Mesothelial cell of epicardium (in vitro differentiated cells): ENCODE results near the gene SLC6A6. TPM values are rescaled to one million over a fixed set of nuclear protein-coding genes. Genes with fewer than 3 reads are reported as not detected.

ENCODE experiments used
- DNase-seq, 2 experiments: peaks; one replicate each; pipeline ENCODE4 v3.0.0; 2021; ENCODE audit warnings: low spot score in 2 of 2; ENCODE audit not compliant: unreplicated experiment in 2 of 2
- H3K27ac Mint-ChIP-seq: 2 replicates; pipeline ENCODE4 v1.8.0; 2021; ENCODE audit warnings: mixed read lengths
- H3K27me3 Mint-ChIP-seq: 2 replicates; pipeline ENCODE4 v1.8.0; 2021; ENCODE audit warnings: low read depth, mixed read lengths
- H3K36me3 Mint-ChIP-seq: 2 replicates; pipeline ENCODE4 v1.8.0; 2021; ENCODE audit warnings: mixed read lengths
- H3K4me1 Mint-ChIP-seq: 2 replicates; pipeline ENCODE4 v1.8.0; 2021; ENCODE audit warnings: mixed read lengths
- H3K4me3 Mint-ChIP-seq: 2 replicates; pipeline ENCODE4 v1.8.0; 2021; ENCODE audit warnings: mild to moderate bottlenecking, moderate library complexity, mixed read lengths
- H3K9me3 Mint-ChIP-seq: 2 replicates; pipeline ENCODE4 v1.8.0; 2021; ENCODE audit warnings: mixed read lengths
- total RNA-seq: library from RNA; stranded (reverse); gene quantifications from 3 replicates; pipeline ENCODE4 v1.2.1, GENCODE V29; 2021
- TF ChIP-seq, protein P1 (sequence below): fragments of 200-600 bp; sonication (generic); IDR thresholded peaks from one replicate; pipeline ENCODE4 v1.5.0; 2021; ENCODE audit warnings: antibody characterized with exemption; ENCODE audit not compliant: unreplicated experiment

SLC6A6 gene
- total RNA-seq, 1 donor from 2014 or later, result 21.2 TPM

DNA sequence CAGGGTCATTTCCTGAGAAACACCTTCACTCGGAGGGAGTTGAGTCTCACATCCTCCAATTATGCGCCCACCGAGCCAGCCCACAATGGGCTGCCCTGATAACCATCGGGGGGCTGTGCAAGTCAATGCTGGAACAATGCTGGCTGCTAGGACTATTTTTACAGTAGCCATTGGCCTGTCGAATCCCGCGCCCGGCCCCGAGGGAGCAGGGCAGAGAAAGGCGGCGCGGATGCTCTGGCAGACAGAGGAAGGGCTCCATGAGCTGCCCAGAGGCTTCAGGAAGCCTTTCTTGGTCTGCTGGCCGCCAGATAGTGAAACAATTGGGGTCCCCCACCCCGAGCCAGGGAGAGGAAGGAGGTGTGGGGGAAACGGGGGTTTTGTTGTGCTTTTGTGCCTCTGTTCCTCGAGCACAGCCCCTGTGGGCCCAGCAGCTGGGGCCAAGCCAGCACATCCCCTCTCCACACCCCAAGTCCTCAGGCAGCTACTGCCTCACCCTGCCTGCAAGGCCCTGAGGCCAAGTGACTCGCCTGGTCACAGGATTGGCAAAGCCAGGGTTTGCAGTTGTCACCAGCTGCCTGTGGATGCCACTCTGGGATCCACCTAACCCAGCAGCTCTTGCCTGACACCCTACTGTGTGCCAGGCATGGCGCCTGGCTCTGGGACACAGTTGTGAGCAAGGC is 39.0 kb downstream of the SLC6A6 start:
- Mint-ChIP-seq H3K36me3 (peaks cover 9% of the 10 kb centered on the region), H3K4me3 (no peak overlapping the region), H3K9me3 (no peaks in the 10 kb centered on the region), H3K27ac (no peak overlapping the region), H3K27me3 (peaks cover 4% of the 10 kb centered on the region), H3K4me1 (peaks cover 25% of the 10 kb centered on the region)
- no peak for DNase-seq
- TF ChIP-seq, protein P1, sequence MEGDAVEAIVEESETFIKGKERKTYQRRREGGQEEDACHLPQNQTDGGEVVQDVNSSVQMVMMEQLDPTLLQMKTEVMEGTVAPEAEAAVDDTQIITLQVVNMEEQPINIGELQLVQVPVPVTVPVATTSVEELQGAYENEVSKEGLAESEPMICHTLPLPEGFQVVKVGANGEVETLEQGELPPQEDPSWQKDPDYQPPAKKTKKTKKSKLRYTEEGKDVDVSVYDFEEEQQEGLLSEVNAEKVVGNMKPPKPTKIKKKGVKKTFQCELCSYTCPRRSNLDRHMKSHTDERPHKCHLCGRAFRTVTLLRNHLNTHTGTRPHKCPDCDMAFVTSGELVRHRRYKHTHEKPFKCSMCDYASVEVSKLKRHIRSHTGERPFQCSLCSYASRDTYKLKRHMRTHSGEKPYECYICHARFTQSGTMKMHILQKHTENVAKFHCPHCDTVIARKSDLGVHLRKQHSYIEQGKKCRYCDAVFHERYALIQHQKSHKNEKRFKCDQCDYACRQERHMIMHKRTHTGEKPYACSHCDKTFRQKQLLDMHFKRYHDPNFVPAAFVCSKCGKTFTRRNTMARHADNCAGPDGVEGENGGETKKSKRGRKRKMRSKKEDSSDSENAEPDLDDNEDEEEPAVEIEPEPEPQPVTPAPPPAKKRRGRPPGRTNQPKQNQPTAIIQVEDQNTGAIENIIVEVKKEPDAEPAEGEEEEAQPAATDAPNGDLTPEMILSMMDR, result no peak

- Mint-ChIP-seq H3K4me3 (no peak overlapping the region), H3K36me3 (peaks cover 12% of the 10 kb centered on the region), H3K27ac (no peak overlapping the region), H3K4me1 (peaks cover 25% of the 10 kb centered on the region), H3K9me3 (no peaks in the 10 kb centered on the region), H3K27me3 (peaks cover 4% of the 10 kb centered on the region)
- DNase-seq, result no peak
- TF ChIP-seq, protein P1, result no peak
These were observed 39.5 kb downstream of the SLC6A6 start for GRCh38 chr3:14441920-14442300.

DNA sequence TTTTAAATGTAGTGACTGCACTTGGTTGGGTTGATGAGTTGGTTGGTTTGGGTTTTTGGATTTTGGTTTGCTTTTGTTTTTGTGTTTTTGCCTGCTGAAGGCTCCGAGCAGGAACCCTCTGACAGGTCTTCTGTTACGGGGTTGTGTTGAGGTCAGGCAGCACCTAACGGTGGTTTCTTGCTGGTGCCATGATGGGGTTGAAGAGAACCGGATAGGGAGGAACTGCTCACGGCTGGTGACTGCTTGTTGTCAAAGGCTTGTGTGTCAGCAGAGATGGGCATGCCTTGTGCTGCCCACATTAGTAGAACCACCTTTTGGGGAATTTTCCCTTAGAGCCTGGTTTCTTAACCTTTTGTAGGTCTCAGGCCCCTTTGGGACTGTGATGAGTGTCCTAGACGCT is 42.0 kb downstream of the SLC6A6 start:
- H3K36me3 Mint-ChIP-seq, result peaks cover 34% of the 10 kb centered on the region

DNA sequence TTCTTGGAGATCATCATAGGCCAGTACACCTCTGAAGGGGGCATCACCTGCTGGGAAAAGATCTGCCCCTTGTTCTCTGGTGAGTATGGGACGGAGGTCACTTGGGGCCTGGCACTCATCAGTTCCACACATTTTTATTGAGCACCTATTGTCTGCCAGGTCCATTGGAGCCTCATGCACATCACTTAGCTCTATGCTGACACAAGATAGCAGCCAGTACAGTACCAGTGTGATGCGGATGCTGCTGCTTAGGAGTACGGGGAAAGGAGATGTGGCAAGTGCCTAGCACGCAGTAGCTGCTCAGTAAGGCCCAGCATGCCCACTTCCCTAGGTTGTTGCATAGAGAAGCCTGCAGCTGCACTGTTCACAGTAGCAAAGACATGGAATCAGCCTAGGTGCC is 43.4 kb downstream of the SLC6A6 start:
- peaks cover 4% of the 10 kb centered on the region for H3K27me3 Mint-ChIP-seq
- peaks cover under 1% of the 10 kb centered on the region for H3K4me1 Mint-ChIP-seq
- no peaks in the 10 kb centered on the region for H3K9me3 Mint-ChIP-seq
- H3K36me3 Mint-ChIP-seq, result peaks cover 34% of the 10 kb centered on the region
- no peak overlapping the region for H3K27ac Mint-ChIP-seq
- TF ChIP-seq, protein P1, result no peak
- no peak overlapping the region for H3K4me3 Mint-ChIP-seq
- DNase-seq, result no peak

More for the DNA sequence above, 42.0 kb downstream of the SLC6A6 start:
- Mint-ChIP-seq H3K4me1 (peaks cover 14% of the 10 kb centered on the region), H3K27ac (no peak overlapping the region), H3K27me3 (peaks cover 4% of the 10 kb centered on the region), H3K9me3 (no peaks in the 10 kb centered on the region), H3K4me3 (no peak overlapping the region)
- TF ChIP-seq, protein P1, result no peak
- no peak for DNase-seq

DNA sequence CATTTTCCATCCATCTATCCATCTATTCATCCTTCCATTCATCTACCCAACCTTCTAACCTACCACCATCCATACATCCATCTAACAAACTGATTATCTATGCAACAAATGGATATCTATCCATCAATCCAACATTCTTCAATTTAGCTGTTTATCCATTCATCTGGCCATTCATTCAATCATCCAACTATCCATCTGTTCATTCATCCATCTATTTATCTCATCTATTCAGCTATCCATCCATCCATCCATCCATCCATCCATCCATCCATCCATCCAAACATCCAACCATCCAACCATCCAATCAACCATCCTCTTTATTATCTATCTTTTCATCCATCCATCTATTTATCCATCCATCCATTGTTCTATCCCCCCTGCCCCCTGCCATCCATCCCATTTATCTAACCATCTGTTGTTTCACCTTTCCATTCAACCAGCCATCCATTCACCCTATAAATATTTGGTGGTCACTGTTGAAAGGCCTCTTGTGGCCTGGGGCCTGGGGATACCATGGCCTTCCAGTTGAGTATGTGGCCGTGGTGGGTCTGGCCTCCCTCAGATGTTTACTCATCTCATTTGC is 44.7 kb downstream of the SLC6A6 start:
- Mint-ChIP-seq H3K36me3 (peaks cover 34% of the 10 kb centered on the region), H3K4me3 (no peak overlapping the region), H3K4me1 (no peaks in the 10 kb centered on the region), H3K27me3 (no peaks in the 10 kb centered on the region), H3K27ac (no peak overlapping the region), H3K9me3 (no peaks in the 10 kb centered on the region)
- TF ChIP-seq, protein P1, result no peak
- DNase-seq, result no peak
